Measurements from ENCODE around the gene SLC12A9.

SLC12A9 gene

GRCh38 chr7:100897772-100898454, 45.4 kb downstream of the SLC12A9 start:
- no peak for DNase-seq

GRCh38 chr7:100899432-100899831, 46.9 kb downstream of the SLC12A9 start:
- DNase-seq: no peak

GRCh38 chr7:100900978-100901377, 48.5 kb downstream of the SLC12A9 start:
- no peak for DNase-seq

GRCh38 chr7:100901921-100902332, 49.4 kb downstream of the SLC12A9 start:
- no peak for DNase-seq

GRCh38 chr7:100902638-100903037, 50.1 kb downstream of the SLC12A9 start:
- DNase-seq: no peak

- DNase-seq: no peak
Observed at GRCh38 chr7:100908512-100908911, 56.0 kb downstream of the SLC12A9 start.

- peak; percentile 76 for DNase-seq
Observed at GRCh38 chr7:100910443-100910842, 57.9 kb downstream of the SLC12A9 start.

- no peak for DNase-seq
Observed at GRCh38 chr7:100911484-100911883, 59.0 kb downstream of the SLC12A9 start.

GRCh38 chr7:100914208-100914878, 61.8 kb downstream of the SLC12A9 start:
- no peak for DNase-seq

GRCh38 chr7:100914879-100915447, 62.5 kb downstream of the SLC12A9 start:
- DNase-seq: no peak
